ENCODE data around the gene LSG1. TPM values are rescaled to one million over a fixed set of nuclear protein-coding genes. Genes with fewer than 3 reads are reported as not detected.

Gene LSG1
- total RNA-seq, 3 donors from 2014 or later (not counting 1 experiment from before 2014, with no cell fraction given): 56.4 to 67.6 (median 64.9) TPM

DNA sequence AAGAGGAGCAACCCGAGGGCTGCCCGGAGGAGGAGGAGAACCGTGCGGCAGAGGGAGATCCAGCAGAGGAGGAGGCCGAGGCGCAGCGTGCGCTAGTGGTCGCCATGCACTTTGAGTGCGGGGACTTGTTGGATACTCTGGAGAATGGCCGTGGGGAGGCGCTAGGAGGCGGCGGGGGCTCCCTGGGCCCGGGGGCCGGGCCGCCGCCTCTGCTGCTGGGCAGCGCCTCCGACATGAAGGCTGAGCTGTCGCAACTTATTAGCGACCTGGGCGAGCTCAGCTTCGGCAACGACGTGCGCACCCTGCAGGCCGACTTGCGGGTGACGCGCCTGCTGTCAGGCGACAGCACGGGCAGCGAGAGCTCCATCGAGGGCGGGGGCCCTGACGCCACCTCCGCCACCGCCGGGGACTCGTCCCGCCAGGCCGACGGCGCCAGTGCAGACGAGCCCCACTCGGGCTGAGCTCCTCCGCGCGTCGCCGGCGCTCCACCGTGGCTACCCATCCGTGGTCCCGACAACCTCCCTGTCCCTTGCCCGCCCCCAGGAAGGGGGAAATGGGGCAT is 15.7 kb upstream of the LSG1 start:
- peak; percentile 57 to 73 (median 71) for ATAC-seq
- no peaks in the 10 kb centered on the region for H3K36me3 ChIP-seq (ENCODE audit: control insufficient read depth, insufficient read depth, low read length)
- H3K27ac ChIP-seq (ENCODE audit: low read length): peak overlapping the region; percentile 99
- peak; percentile 75 to 92 for DNase-seq
- H3K27ac Mint-ChIP-seq: peak overlapping the region; percentile 89 to 98
- H3K27me3 Mint-ChIP-seq (ENCODE audit: low read depth in 2 of 2): no peaks in the 10 kb centered on the region
- H3K4me3 ChIP-seq (ENCODE audit: low read length): peak overlapping the region; percentile 86
- H3K9me3 Mint-ChIP-seq: no peaks in the 10 kb centered on the region
- H3K4me1 ChIP-seq (ENCODE audit: control insufficient read depth, insufficient read depth, low read length): peaks cover 63% of the 10 kb centered on the region
- peaks cover 67 to 69% of the 10 kb centered on the region in 2 donors for H3K4me1 Mint-ChIP-seq
- peak overlapping the region; percentile 98 for H3K4me3 Mint-ChIP-seq
- H3K27me3 ChIP-seq (ENCODE audit: control insufficient read depth, insufficient read depth, low read length): no peaks in the 10 kb centered on the region
- WGBS (ENCODE audit: insufficient coverage): 1% methylated on average over 57 of the region's 57 CpGs
- TF ChIP-seq, protein P1, sequence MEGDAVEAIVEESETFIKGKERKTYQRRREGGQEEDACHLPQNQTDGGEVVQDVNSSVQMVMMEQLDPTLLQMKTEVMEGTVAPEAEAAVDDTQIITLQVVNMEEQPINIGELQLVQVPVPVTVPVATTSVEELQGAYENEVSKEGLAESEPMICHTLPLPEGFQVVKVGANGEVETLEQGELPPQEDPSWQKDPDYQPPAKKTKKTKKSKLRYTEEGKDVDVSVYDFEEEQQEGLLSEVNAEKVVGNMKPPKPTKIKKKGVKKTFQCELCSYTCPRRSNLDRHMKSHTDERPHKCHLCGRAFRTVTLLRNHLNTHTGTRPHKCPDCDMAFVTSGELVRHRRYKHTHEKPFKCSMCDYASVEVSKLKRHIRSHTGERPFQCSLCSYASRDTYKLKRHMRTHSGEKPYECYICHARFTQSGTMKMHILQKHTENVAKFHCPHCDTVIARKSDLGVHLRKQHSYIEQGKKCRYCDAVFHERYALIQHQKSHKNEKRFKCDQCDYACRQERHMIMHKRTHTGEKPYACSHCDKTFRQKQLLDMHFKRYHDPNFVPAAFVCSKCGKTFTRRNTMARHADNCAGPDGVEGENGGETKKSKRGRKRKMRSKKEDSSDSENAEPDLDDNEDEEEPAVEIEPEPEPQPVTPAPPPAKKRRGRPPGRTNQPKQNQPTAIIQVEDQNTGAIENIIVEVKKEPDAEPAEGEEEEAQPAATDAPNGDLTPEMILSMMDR (IDR thresholded peaks at IDR 0.05): peak; percentile 52
- no peaks in the 10 kb centered on the region for H3K36me3 Mint-ChIP-seq
- no peaks in the 10 kb centered on the region for H3K9me3 ChIP-seq (ENCODE audit: control insufficient read depth, insufficient read depth, low read length)
- intact Hi-C loops (cut with micrococcal nuclease): loop anchor here (1.0 to 5.0 kb wide), 5 partner anchors 15 to 855 kb away; partner anchors contain the start of genes ACAP2, LSG1 and PPP1R2

DNA sequence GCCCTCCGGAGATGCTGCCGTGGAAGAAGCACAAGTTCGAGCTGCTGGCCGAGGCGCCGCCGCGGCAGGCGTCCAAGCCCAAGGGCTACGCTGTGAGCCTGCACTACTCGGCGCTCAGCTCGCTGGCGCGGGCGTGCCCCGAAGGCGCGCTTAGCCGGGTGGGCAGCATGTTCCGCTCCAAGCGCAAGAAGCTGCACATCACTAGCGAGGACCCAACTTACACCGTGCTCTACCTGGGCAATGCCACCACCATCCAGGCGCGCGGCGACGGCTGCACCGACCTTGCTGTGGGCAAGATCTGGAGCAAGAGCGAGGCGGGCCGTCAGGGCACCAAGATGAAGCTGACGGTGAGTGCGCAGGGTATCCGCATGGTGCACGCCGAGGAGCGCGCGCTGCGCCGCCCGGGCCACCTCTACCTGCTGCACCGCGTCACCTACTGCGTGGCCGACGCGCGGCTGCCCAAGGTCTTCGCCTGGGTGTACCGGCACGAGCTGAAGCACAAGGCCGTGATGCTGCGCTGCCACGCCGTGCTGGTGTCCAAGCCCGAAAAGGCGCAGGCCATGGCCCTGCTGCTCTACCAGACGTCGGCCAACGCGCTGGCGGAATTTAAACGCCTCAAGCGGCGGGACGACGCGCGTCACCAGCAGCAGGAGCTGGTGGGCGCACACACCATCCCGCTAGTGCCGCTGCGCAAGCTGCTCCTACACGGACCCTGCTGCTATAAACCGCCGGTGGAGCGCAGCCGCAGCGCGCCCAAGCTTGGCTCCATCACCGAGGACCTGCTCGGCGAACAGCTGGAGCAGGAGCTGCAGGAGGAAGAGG is 15.0 kb upstream of the LSG1 start:
- no peaks in the 10 kb centered on the region for H3K9me3 Mint-ChIP-seq
- H3K4me3 Mint-ChIP-seq: peak overlapping the region; percentile 98
- no peaks in the 10 kb centered on the region for H3K9me3 ChIP-seq (ENCODE audit: control insufficient read depth, insufficient read depth, low read length)
- intact Hi-C loops (cut with micrococcal nuclease): loop anchor here (2.0 to 5.0 kb wide), 3 partner anchors 14 to 855 kb away; partner anchors contain the start of genes ACAP2, LSG1 and PPP1R2
- TF ChIP-seq, protein P1 (IDR thresholded peaks at IDR 0.05): no peak
- no peaks in the 10 kb centered on the region for H3K36me3 ChIP-seq (ENCODE audit: control insufficient read depth, insufficient read depth, low read length)
- no peaks in the 10 kb centered on the region for H3K27me3 ChIP-seq (ENCODE audit: control insufficient read depth, insufficient read depth, low read length)
- H3K4me1 ChIP-seq (ENCODE audit: control insufficient read depth, insufficient read depth, low read length): peaks cover 64% of the 10 kb centered on the region
- no peaks in the 10 kb centered on the region for H3K27me3 Mint-ChIP-seq (ENCODE audit: low read depth in 2 of 2)
- H3K36me3 Mint-ChIP-seq: no peaks in the 10 kb centered on the region
- peak in 1 of 3 donors; percentile 1 for ATAC-seq
- peak overlapping the region; percentile 86 for H3K4me3 ChIP-seq (ENCODE audit: low read length)
- DNase-seq: peak; percentile 37 to 66
- WGBS (ENCODE audit: insufficient coverage): 7% methylated on average over 86 of the region's 86 CpGs
- H3K4me1 Mint-ChIP-seq: peaks cover 70% of the 10 kb centered on the region in 2 donors
- peak overlapping the region; percentile 69 for H3K27ac ChIP-seq (ENCODE audit: low read length)
- peak overlapping the region; percentile 89 to 98 for H3K27ac Mint-ChIP-seq

DNA sequence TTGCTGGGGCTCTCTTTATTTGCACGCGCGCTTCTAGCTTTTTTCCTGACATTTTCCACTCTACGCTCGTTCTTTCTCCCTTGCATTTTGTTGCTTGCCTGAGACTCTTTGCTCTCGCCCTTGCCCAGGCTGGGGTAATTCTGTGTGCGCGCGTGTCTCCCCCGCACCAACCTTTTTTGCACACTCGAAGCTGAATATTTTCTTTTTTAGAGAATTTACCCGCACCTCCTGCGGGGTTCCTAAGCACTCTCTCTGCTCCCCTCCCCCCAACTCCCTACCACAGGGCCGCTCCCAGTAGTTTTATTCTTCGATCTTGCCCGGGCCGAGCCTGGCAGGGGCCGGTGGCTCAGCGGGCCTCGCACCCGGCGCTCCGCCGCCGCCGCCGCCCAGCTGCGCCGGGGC is 14.4 kb upstream of the LSG1 start:
- H3K4me1 ChIP-seq (ENCODE audit: control insufficient read depth, insufficient read depth, low read length): peaks cover 63% of the 10 kb centered on the region
- WGBS (ENCODE audit: insufficient coverage): under 1% methylated on average over 29 of the region's 29 CpGs
- Mint-ChIP-seq H3K36me3 (no peaks in the 10 kb centered on the region), H3K4me3 (peak overlapping the region; percentile 98), H3K9me3 (no peaks in the 10 kb centered on the region), H3K4me1 (peaks cover 65% of the 10 kb centered on the region in 2 donors), H3K27me3 (ENCODE audit: low read depth in 2 of 2) (no peaks in the 10 kb centered on the region), H3K27ac (peak overlapping the region; percentile 89 to 98)
- no peaks in the 10 kb centered on the region for H3K36me3 ChIP-seq (ENCODE audit: control insufficient read depth, insufficient read depth, low read length)
- no peaks in the 10 kb centered on the region for H3K9me3 ChIP-seq (ENCODE audit: control insufficient read depth, insufficient read depth, low read length)
- H3K27me3 ChIP-seq (ENCODE audit: control insufficient read depth, insufficient read depth, low read length): no peaks in the 10 kb centered on the region
- H3K27ac ChIP-seq (ENCODE audit: low read length): peak overlapping the region; percentile 65
- intact Hi-C loops (cut with micrococcal nuclease): loop anchor here (2.0 to 5.0 kb wide), 3 partner anchors 14 to 856 kb away; partner anchors contain the start of genes ACAP2, LSG1 and PPP1R2
- ATAC-seq: no peak
- peak in 1 of 2 donors; percentile 35 for DNase-seq
- peak overlapping the region; percentile 86 for H3K4me3 ChIP-seq (ENCODE audit: low read length)
- TF ChIP-seq, protein P1 (IDR thresholded peaks at IDR 0.05): no peak

Data from natural killer cell (primary cell).